AG04449 (cell line): ENCODE results near the gene SLC22A3.

Experiments
- CTCF ChIA-PET: fragments of 350-600 bp; formaldehyde crosslinking; extraction: SDS; loops from one replicate; lab custom pipeline; 2021; ENCODE audit warnings: antibody characterized with exemption; lab: Yijun Ruan, JAX
- POLR2A ChIA-PET: fragments of 400-600, 350-600 bp; formaldehyde crosslinking; extraction: SDS; loops from one replicate; lab custom pipeline; 2020; ENCODE audit warnings: antibody characterized with exemption, inconsistent platforms; lab: Yijun Ruan, JAX
- DNase-seq: peaks from one replicate; pipeline ENCODE4 v3.0.0-alpha.2; 2010; ENCODE audit warnings: low read depth, low spot score
- H3K4me3 ChIP-seq: 2 replicates; pipeline ENCODE4 v1.5.1; 2011; ENCODE audit warnings: low read depth, mild to moderate bottlenecking, control low read depth, low read length
- TF ChIP-seq, protein P1 (sequence below): IDR thresholded peaks from one replicate; pipeline ENCODE4 v1.5.1; 2011; ENCODE audit warnings: mild to moderate bottlenecking, moderate library complexity, low read length, control low read depth, inconsistent platforms; ENCODE audit not compliant: insufficient read depth; ENCODE audit errors: missing control alignments

SLC22A3 gene

DNA sequence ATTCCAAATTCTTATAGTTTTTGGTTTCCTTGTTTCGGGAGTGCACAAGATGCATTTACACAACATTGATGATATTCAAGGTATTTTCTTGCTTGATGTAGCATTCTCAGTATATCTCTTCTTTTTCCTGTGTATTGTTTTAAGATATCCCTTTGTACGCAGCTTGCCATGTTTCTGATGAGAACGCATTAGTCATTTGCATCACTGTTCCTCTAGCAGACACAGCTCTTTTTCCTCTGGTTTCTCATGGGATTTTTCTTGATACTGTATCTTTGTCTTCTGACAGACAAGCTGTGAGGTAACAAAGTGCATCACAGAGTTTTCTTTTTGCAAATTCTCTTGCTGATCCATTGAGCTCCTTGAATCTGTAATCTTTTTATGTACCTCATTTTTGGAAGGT is 146.4 kb downstream of the SLC22A3 start:
- ChIA-PET POLR2A (no interaction called here), CTCF (no interaction called here)
- TF ChIP-seq, protein P1, sequence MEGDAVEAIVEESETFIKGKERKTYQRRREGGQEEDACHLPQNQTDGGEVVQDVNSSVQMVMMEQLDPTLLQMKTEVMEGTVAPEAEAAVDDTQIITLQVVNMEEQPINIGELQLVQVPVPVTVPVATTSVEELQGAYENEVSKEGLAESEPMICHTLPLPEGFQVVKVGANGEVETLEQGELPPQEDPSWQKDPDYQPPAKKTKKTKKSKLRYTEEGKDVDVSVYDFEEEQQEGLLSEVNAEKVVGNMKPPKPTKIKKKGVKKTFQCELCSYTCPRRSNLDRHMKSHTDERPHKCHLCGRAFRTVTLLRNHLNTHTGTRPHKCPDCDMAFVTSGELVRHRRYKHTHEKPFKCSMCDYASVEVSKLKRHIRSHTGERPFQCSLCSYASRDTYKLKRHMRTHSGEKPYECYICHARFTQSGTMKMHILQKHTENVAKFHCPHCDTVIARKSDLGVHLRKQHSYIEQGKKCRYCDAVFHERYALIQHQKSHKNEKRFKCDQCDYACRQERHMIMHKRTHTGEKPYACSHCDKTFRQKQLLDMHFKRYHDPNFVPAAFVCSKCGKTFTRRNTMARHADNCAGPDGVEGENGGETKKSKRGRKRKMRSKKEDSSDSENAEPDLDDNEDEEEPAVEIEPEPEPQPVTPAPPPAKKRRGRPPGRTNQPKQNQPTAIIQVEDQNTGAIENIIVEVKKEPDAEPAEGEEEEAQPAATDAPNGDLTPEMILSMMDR, result no peak
- H3K4me3 ChIP-seq, result no peak overlapping the region
- no peak for DNase-seq

GRCh38 chr6:160500639-160501038 is 152.5 kb downstream of the SLC22A3 start:
- DNase-seq, result no peak
- CTCF ChIA-PET, result no interaction called here
- POLR2A ChIA-PET, result no interaction called here
- TF ChIP-seq, protein P1, result no peak
- no peak overlapping the region for H3K4me3 ChIP-seq
